Vagina (tissue), 2 donors: ENCODE measurements around the gene CYP51A1.

Experiments
- CTCF ChIP-seq, 3 experiments: fragments of 450-650 bp in 2 of 3; fragments of 200-600 bp in 1 of 3; sonication (generic) in 1 of 3; IDR thresholded peaks; one replicate each; pipeline ENCODE4 v1.5.1; 2017 to 2019; ENCODE audit warnings: antibody characterized with exemption in 3 of 3, mild to moderate bottlenecking in 2 of 3, moderate library complexity in 2 of 3
- POLR2A ChIP-seq, 2 donors: fragments of 450-650 bp; IDR thresholded peaks; one replicate each; pipeline ENCODE4 v1.6.1; 2017; ENCODE audit warnings: antibody characterized with exemption in 2 of 2, mild to moderate bottlenecking in 2 of 2, moderate library complexity in 2 of 2
- POLR2AphosphoS5 ChIP-seq, 2 donors: sonication (generic); formaldehyde crosslinking; IDR thresholded peaks; one replicate each; pipeline ENCODE4 v1.9.0; 2017; ENCODE audit warnings: antibody characterized with exemption in 2 of 2, mild to moderate bottlenecking in 2 of 2, low read depth in 1 of 2; ENCODE audit not compliant: insufficient read depth in 1 of 2

DNA sequence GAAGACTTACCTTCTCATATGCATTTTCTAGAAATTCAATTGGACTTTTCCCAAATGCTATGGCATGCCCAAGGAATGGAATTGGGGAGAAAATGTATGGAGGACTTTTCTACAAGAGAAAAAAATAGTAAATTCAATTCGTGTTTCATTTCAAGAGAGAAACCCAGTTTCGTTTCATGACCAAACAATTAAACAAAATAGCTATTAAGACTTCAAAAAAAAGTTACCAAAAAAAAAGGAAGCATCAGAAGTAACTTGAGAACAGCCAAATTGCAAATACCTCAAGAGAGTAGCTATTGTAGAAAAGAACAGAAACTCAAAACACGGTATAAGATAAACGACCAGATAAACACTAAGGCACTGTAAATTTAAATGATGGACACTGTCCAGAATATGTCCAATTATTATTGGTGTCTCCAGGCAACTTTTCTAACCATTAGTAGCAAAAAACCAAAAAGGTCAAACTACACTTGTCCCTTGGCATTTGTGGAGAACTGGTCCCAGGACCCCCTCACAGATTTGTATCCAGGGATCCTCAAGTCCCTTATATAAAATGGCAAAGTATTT, 2.4 kb downstream of the CYP51A1 start:
- TF ChIP-seq POLR2AphosphoS5 (IDR thresholded peaks at IDR 0.05; ENCODE audit: insufficient read depth in 1 of 2, low read depth in 1 of 2) (no peak), CTCF (IDR thresholded peaks at IDR 0.05) (no peak), POLR2A (IDR thresholded peaks at IDR 0.05) (no peak)
